Ishikawa (cell line): ENCODE results near the gene MAPK1.

Source experiments
- CEBPB ChIP-seq: IDR thresholded peaks from 2 replicates; pipeline ENCODE4 v1.6.1; 2012
- CREB1 ChIP-seq: IDR thresholded peaks from 2 replicates; pipeline ENCODE4 v1.6.1; 2012; ENCODE audit warnings: low read depth
- EGR1 ChIP-seq: IDR thresholded peaks from 2 replicates; pipeline ENCODE4 v1.6.1; 2012
- EP300 ChIP-seq: IDR thresholded peaks from 2 replicates; pipeline ENCODE4 v1.6.1; 2012; ENCODE audit warnings: borderline replicate concordance
- FOXM1 ChIP-seq: IDR thresholded peaks from 2 replicates; pipeline ENCODE4 v1.6.1; 2012; ENCODE audit warnings: low read depth, borderline replicate concordance
- NFIC ChIP-seq: IDR thresholded peaks from 2 replicates; pipeline ENCODE4 v1.6.1; 2012
- RAD21 ChIP-seq: IDR thresholded peaks from 2 replicates; pipeline ENCODE4 v1.6.1; 2012; ENCODE audit warnings: low read depth
- REST ChIP-seq: IDR thresholded peaks from 2 replicates; pipeline ENCODE4 v1.6.1; 2012; ENCODE audit warnings: low read depth, mild to moderate bottlenecking
- TAF1 ChIP-seq: IDR thresholded peaks from 2 replicates; pipeline ENCODE4 v1.6.1; 2012; ENCODE audit warnings: low read depth, mild to moderate bottlenecking
- TCF12 ChIP-seq: IDR thresholded peaks from 2 replicates; pipeline ENCODE4 v1.6.1; 2012; ENCODE audit warnings: low read depth
- TEAD4 ChIP-seq: IDR thresholded peaks from 2 replicates; pipeline ENCODE4 v1.6.1; 2012
- USF1 ChIP-seq: IDR thresholded peaks from 2 replicates; pipeline ENCODE4 v1.6.1; 2012
- YY1 ChIP-seq: IDR thresholded peaks from 2 replicates; pipeline ENCODE4 v1.6.1; 2012; ENCODE audit warnings: low read depth
- ZBTB7A ChIP-seq: IDR thresholded peaks from 2 replicates; pipeline ENCODE4 v1.6.1; 2012; ENCODE audit warnings: low read depth
- TF ChIP-seq, protein P1 (sequence below): IDR thresholded peaks from 2 replicates; pipeline ENCODE4 v1.6.1; 2012

Gene MAPK1

GRCh38 chr22:21881841-21882753, 14.7 kb upstream of the MAPK1 start:
- TF ChIP-seq FOXM1, result no peak
- no peak for TF ChIP-seq EGR1
- TF ChIP-seq, protein P1, sequence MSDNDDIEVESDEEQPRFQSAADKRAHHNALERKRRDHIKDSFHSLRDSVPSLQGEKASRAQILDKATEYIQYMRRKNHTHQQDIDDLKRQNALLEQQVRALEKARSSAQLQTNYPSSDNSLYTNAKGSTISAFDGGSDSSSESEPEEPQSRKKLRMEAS, result no peak
- TF ChIP-seq REST, result no peak
- no peak for TF ChIP-seq CREB1
- TF ChIP-seq TCF12, result no peak
- no peak for TF ChIP-seq TAF1
- TF ChIP-seq NFIC, result no peak
- no peak for TF ChIP-seq RAD21
- no peak for TF ChIP-seq USF1
- TF ChIP-seq YY1, result no peak
- TF ChIP-seq ZBTB7A, result no peak
- no peak for TF ChIP-seq TEAD4
- TF ChIP-seq CEBPB, result no peak
- no peak for TF ChIP-seq EP300

DNA sequence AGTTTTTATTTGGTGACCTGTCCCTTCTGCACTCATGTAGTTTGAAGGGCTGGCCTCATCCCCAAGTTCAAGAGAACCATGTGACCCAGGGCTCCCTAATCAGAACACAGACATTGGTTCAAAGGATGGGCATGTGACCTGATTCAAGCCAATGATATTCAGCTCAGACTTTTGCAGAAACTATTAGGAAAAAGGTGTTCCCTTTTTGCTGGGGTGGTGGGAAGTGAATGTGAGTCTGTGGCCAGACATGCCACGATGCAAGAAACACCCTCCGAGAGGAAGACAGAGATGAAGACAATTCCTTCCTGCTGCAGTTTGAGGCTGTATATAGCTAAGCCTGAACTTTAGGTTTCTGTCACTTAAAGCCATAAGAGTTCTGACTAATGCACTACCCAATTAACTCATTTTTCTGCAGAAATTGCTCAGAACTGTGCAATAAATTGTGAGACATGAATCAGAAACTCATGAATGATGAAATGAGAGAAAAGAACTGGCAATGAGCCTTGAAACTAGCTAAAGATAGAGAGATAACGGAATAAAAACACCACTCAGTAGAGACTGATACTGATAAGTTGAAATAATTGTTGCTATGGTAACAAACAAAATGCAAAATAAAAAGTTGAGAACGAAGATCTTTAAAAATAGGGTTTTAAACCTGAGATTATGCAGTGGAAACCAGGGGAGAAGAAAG, 9.2 kb upstream of the MAPK1 start:
- TF ChIP-seq USF1 (peak; percentile 79), RAD21 (no peak)

DNA sequence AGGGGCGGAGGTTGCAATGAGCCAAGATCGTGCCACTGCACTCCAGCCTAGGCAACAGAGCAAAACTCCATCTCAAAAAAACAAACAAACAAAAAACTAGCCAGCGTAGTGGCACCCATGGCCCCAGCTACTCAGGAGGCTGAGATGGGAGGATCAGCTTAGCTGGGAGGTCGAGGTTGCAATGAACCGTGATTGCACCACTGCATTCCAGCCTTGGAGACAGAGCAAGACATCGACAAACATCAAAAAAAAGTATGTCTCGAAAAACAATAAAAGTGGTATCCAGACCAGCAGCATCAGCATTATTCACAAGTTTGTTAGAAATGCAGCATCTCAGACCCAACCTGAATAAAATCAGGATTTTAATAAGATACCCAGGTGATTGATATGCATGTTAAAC, 6.2 kb upstream of the MAPK1 start:
- TF ChIP-seq EGR1, result no peak
- TF ChIP-seq FOXM1, result no peak
- no peak for TF ChIP-seq EP300
- no peak for TF ChIP-seq CREB1
- TF ChIP-seq YY1, result no peak
- TF ChIP-seq TEAD4, result no peak
- no peak for TF ChIP-seq NFIC
- no peak for TF ChIP-seq ZBTB7A
- TF ChIP-seq CEBPB, result no peak
- TF ChIP-seq REST, result no peak
- TF ChIP-seq, protein P1, result no peak
- TF ChIP-seq RAD21, result no peak
- TF ChIP-seq TCF12, result no peak

GRCh38 chr22:21868651-21869050, 1.2 kb upstream of the MAPK1 start:
- TF ChIP-seq USF1, result no peak
- no peak for TF ChIP-seq EP300
- TF ChIP-seq, protein P1, result no peak
- no peak for TF ChIP-seq REST
- TF ChIP-seq YY1, result no peak
- TF ChIP-seq TAF1, result no peak
- no peak for TF ChIP-seq CEBPB
- TF ChIP-seq NFIC, result no peak
- no peak for TF ChIP-seq TEAD4
- TF ChIP-seq ZBTB7A, result no peak
- TF ChIP-seq TCF12, result no peak
- TF ChIP-seq FOXM1, result no peak
- TF ChIP-seq RAD21, result no peak
- no peak for TF ChIP-seq EGR1
- TF ChIP-seq CREB1, result no peak
